Parathyroid adenoma (tissue), 2 donors: ENCODE measurements around the gene PLCH1.

Source experiments
- H2AFZ ChIP-seq: fragments of 300-600 bp; sonication (generic); one replicate; pipeline ENCODE4 v1.7.0; 2017; ENCODE audit warnings: antibody characterized with exemption, mild to moderate bottlenecking
- H3K27ac ChIP-seq: fragments of 300-600 bp; sonication (generic); one replicate; pipeline ENCODE4 v1.7.0; 2017
- H3K27me3 ChIP-seq: fragments of 300-600 bp; sonication (generic); one replicate; pipeline ENCODE4 v1.7.0; 2017; ENCODE audit warnings: low read length; ENCODE audit not compliant: control insufficient read depth, insufficient read depth
- H3K36me3 ChIP-seq: fragments of 300-600 bp; sonication (generic); one replicate; pipeline ENCODE4 v1.7.0; 2017; ENCODE audit warnings: low read length; ENCODE audit not compliant: control insufficient read depth, insufficient read depth
- H3K4me1 ChIP-seq: fragments of 300-600 bp; sonication (generic); one replicate; pipeline ENCODE4 v1.7.0; 2017; ENCODE audit warnings: control low read depth
- H3K4me2 ChIP-seq: fragments of 300-600 bp; sonication (generic); one replicate; pipeline ENCODE4 v1.7.0; 2017; ENCODE audit warnings: low read length
- H3K4me3 ChIP-seq: fragments of 300-600 bp; sonication (generic); one replicate; pipeline ENCODE4 v1.7.0; 2017; ENCODE audit warnings: low read depth, low read length
- H3K79me2 ChIP-seq: fragments of 300-600 bp; sonication (generic); one replicate; pipeline ENCODE4 v1.7.0; 2017; ENCODE audit warnings: control low read depth
- H3K9ac ChIP-seq: fragments of 300-600 bp; sonication (generic); one replicate; pipeline ENCODE4 v1.7.0; 2017; ENCODE audit warnings: mild to moderate bottlenecking
- H3K9me3 ChIP-seq: fragments of 300-600 bp; sonication (generic); one replicate; pipeline ENCODE4 v1.7.0; 2017; ENCODE audit warnings: low read length; ENCODE audit not compliant: control insufficient read depth
- CTCF ChIP-seq: fragments of 300-600 bp; sonication (generic); IDR thresholded peaks from one replicate; pipeline ENCODE4 v1.7.0; 2017; ENCODE audit warnings: antibody characterized with exemption, mild to moderate bottlenecking
- donor health status: primary hyperparathyroidism.

Gene PLCH1

GRCh38 chr3:155670335-155670734 is 74.5 kb downstream of the PLCH1 start:
- no peak overlapping the region for H3K27ac ChIP-seq
- no peaks in the 10 kb centered on the region for H3K27me3 ChIP-seq
- H3K79me2 ChIP-seq: no peaks in the 10 kb centered on the region
- peaks cover 7% of the 10 kb centered on the region for H3K4me1 ChIP-seq
- no peak overlapping the region for H3K4me3 ChIP-seq
- no peak overlapping the region for H3K9ac ChIP-seq
- no peaks in the 10 kb centered on the region for H3K36me3 ChIP-seq
- no peak overlapping the region for H3K4me2 ChIP-seq
- no peaks in the 10 kb centered on the region for H3K9me3 ChIP-seq
- peak overlapping the region; percentile 4 for H2AFZ ChIP-seq
- no peak for TF ChIP-seq CTCF

- no peak overlapping the region for H3K4me2 ChIP-seq
- no peak for TF ChIP-seq CTCF
- no peaks in the 10 kb centered on the region for H3K36me3 ChIP-seq
- peaks cover 8% of the 10 kb centered on the region for H3K4me1 ChIP-seq
- no peaks in the 10 kb centered on the region for H3K27me3 ChIP-seq
- no peak overlapping the region for H3K9ac ChIP-seq
- H2AFZ ChIP-seq: no peak overlapping the region
- H3K4me3 ChIP-seq: no peak overlapping the region
- H3K27ac ChIP-seq: no peak overlapping the region
- H3K9me3 ChIP-seq: no peaks in the 10 kb centered on the region
- no peaks in the 10 kb centered on the region for H3K79me2 ChIP-seq
Observed at GRCh38 chr3:155667988-155668387, 76.9 kb downstream of the PLCH1 start.

- H3K27ac ChIP-seq: peak overlapping the region; percentile 3
Observed at GRCh38 chr3:155664925-155665695, 79.8 kb downstream of the PLCH1 start.

GRCh38 chr3:155663467-155664212 is 81.2 kb downstream of the PLCH1 start:
- Histone ChIP-seq H3K4me1 (peaks cover 14% of the 10 kb centered on the region), H3K9me3 (no peaks in the 10 kb centered on the region), H3K27me3 (no peaks in the 10 kb centered on the region), H3K27ac (no peak overlapping the region), H3K36me3 (no peaks in the 10 kb centered on the region), H3K79me2 (no peaks in the 10 kb centered on the region), H2AFZ (peak overlapping the region; percentile 18), H3K9ac (no peak overlapping the region), H3K4me3 (no peak overlapping the region), H3K4me2 (no peak overlapping the region)
- no peak for TF ChIP-seq CTCF

More at GRCh38 chr3:155664925-155665695, 79.8 kb downstream of the PLCH1 start:
- Histone ChIP-seq H3K36me3 (no peaks in the 10 kb centered on the region), H3K9me3 (no peaks in the 10 kb centered on the region), H3K27me3 (no peaks in the 10 kb centered on the region), H2AFZ (peak overlapping the region; percentile 28), H3K79me2 (no peaks in the 10 kb centered on the region), H3K9ac (no peak overlapping the region), H3K4me3 (no peak overlapping the region), H3K4me1 (peaks cover 12% of the 10 kb centered on the region), H3K4me2 (no peak overlapping the region)
- no peak for TF ChIP-seq CTCF
